GM12872 (cell line): ENCODE results near the gene OR6P1.

Source experiments
- TF ChIP-seq, protein P1 (sequence below): IDR thresholded peaks from 3 replicates; pipeline ENCODE4 v1.5.1; 2011; ENCODE audit warnings: low read depth, mild to moderate bottlenecking, low read length, moderate library complexity; ENCODE audit not compliant: insufficient read depth

Gene OR6P1

GRCh38 chr1:158583962-158584361 is 13.6 kb upstream of the OR6P1 start:
- TF ChIP-seq, protein P1, sequence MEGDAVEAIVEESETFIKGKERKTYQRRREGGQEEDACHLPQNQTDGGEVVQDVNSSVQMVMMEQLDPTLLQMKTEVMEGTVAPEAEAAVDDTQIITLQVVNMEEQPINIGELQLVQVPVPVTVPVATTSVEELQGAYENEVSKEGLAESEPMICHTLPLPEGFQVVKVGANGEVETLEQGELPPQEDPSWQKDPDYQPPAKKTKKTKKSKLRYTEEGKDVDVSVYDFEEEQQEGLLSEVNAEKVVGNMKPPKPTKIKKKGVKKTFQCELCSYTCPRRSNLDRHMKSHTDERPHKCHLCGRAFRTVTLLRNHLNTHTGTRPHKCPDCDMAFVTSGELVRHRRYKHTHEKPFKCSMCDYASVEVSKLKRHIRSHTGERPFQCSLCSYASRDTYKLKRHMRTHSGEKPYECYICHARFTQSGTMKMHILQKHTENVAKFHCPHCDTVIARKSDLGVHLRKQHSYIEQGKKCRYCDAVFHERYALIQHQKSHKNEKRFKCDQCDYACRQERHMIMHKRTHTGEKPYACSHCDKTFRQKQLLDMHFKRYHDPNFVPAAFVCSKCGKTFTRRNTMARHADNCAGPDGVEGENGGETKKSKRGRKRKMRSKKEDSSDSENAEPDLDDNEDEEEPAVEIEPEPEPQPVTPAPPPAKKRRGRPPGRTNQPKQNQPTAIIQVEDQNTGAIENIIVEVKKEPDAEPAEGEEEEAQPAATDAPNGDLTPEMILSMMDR, result no peak

GRCh38 chr1:158579733-158580132 is 9.4 kb upstream of the OR6P1 start, which contains the start of gene OR10X1:
Gene OR10X1, minus strand, starts transcription at chr1:158579899. Its CDS starts 0 bp downstream, at chr1:158579899.
- TF ChIP-seq, protein P1, result no peak

GRCh38 chr1:158577561-158577960 is 7.2 kb upstream of the OR6P1 start:
- TF ChIP-seq, protein P1, result no peak

- TF ChIP-seq, protein P1, result no peak
These were observed 1.8 kb upstream of the OR6P1 start for GRCh38 chr1:158572226-158572625.

- TF ChIP-seq, protein P1, result no peak
These were observed 5.8 kb downstream of the OR6P1 start for GRCh38 chr1:158564608-158565007.

DNA sequence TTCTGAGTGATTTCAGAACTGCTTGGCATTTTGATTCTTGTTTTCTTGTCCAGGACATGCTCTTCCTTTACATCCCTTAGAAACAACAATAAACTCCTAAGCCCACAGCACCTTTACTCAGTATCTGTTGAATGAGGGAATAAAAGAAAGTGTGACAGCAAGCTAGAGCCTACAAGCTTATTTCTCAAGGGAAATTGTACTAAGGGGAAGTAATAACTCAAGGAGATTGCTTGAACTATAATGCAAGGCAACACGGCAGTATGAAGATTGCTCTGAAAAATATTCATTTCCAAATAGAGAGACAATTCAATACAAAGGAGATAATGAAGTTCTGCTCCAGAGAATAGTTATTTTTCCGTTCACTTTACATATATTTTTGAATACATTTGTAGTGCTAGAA is 6.5 kb downstream of the OR6P1 start:
- TF ChIP-seq, protein P1, result no peak

GRCh38 chr1:158559696-158560095 is 10.7 kb downstream of the OR6P1 start:
- TF ChIP-seq, protein P1, result no peak
